GM19025 (cell line): ENCODE data around the gene PGM5.

Experiments
- ATAC-seq: cut with Tn5 transposase; IDR thresholded peaks from one replicate; pipeline ENCODE4 v1.9.1; 2021; ENCODE audit warnings: mild to moderate bottlenecking, low read depth, moderate library complexity; ENCODE audit not compliant: unreplicated experiment

PGM5 gene

DNA sequence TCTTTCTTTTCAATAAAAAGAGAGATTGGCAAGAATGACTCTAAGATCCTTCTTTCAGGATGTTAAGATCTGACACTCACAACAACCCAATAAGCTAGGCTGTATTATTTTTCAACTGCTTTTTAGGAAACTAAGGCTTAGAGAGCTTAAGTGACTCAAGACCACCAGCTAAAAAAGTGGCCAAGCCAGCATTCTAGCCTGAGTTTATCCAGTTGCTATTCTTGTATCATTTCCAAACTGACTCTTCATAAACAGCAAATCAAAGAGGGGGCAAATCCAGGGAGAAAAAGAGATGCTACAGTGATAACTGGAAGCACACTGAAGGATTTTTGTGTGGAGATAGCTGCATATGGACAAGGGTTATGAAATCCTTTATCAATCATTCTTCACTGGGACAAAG is 137.1 kb downstream of the PGM5 start:
- ATAC-seq, result no peak

DNA sequence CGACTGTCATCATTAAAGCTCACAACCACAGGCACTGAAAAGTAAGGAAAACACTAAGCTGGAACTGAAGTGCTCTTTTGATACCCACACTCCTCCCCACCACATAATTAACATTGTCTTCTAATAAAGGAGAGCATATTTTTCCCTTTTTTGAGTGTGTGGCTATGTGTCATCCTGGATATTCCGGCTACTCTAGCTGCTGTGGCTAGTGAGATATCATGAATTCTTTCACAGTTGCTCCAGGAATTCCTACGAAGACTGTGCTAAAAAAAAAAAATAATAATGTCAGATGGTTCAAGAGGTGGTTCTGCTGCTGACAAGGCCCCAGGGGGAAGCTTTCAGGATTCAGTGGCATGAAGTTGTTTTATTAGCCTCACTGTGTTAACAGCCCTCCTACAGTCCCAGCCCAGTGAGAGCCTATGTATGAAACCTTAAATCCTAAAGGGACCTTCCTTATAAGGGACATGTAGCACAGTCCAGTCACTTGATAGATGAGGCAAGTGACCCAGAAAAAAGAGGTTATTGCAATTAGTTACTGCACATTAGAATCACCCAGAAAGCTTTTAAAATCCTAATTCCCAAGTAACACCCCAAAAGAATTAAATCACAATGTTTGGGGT is 137.7 kb downstream of the PGM5 start:
- ATAC-seq, result no peak

DNA sequence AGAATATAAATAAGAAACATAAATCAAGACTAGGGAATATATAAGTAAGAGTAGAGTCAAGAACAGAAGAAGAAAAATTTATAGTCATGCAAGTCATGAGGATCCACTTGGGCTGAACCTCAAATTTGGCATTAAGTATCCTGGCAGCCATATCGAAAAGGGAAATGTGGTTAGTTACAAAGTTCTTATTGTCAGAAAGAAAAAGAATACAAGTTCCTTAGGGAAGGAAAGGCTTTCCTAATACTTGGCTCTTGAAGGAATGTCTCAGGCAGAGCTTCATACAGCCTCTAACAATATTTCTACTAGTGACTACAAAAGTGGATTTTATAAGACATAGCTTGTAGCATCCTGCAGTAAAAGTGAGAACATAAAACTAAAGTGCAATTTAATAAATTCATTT is 138.8 kb downstream of the PGM5 start:
- ATAC-seq, result no peak

DNA sequence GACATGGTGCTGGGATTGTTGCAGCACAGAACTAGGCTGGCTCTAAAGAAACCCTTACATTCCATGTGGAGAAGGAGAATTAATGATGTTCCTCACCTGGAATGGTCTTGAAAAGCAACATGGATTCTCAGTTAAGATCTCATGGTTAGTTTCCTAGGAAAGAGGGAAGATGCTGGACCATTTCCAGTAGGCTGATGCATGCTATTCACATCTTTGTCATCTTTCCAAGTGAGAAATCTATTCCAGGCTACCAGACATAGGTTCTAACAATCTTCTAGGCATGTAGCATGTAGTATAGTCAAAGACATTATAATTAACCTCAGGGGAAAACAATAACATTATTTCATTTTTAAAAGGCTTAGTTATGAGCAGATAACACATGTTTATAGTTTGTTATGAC is 139.9 kb downstream of the PGM5 start:
- ATAC-seq, result no peak

DNA sequence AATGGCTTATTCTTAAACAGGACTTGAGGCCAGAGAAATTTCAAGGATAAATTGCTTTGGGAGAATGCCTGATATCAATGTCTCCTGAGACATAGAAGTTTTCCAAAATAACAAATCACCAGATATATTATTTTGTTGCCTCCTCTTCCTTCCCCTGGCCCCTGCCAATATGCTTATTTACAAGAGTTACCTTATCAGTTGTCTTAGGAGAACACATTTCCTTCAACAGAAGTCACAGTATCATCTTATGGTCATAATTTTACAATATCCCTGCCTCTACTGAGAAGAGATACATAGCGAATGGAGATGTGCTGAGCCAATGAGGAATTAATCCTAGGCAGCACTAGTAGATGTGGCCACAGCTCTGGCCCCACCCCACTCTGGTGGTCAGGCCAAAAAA is 141.2 kb downstream of the PGM5 start:
- no peak for ATAC-seq

DNA sequence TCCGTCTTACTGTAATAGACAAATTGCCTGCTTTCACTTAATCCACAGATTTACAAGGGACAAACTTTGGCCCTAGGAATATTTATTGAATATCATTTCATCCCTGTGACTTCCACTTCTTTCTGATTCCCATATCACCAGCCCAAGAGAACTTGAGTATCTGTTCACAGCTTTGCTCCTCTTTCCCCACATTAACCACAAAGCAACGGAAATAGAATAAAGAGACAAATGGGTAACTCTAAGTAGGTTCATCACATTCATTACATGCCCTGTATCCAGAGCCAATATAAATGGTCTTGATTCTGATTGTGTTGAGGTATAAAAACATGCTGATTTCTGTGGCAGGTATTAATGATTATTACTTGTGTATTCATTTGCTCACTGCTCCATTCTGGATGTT is 142.4 kb downstream of the PGM5 start:
- no peak for ATAC-seq

DNA sequence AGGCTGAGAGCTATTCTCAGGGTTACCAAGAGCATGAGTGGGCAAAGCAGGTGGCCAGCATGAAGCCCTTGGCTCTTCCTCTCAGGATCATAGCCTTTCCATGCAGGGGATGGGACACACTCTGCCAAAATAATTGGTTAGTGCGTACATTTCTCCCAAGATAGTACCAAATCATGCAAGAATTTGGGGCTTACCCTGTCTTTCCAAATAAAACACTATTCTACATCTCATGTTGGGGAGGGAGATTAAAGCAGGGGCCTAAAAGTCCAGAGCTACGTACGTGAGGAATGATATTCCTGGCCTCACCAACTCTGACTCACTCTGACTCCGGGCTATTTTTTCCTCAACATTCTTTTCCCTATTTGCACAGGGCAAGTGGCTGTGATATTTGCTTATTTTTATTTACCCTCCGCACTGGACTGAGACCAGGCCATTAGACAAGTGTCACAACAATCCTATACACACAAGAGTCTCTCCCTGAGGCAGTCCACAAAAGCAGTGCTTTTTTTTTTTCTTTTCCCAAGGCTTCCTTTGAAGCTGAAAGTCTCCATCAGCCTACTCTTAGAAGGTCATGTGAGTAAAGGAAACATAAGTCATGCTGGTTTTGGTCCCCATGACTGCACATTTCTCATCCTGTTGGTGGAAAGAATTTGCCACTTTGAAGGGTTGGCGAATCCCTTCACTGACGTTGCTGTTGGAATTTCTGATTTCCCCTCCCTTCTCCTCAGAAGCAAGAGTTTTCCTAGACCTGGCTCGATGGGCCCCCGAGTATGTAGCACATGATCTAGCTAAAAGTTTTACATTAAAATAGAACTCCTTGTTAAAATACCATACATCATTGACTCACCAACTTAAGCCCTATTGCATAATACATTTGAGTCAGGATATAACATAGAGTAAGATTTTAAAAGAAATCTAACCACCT is 144.3 kb downstream of the PGM5 start:
- ATAC-seq, result no peak

DNA sequence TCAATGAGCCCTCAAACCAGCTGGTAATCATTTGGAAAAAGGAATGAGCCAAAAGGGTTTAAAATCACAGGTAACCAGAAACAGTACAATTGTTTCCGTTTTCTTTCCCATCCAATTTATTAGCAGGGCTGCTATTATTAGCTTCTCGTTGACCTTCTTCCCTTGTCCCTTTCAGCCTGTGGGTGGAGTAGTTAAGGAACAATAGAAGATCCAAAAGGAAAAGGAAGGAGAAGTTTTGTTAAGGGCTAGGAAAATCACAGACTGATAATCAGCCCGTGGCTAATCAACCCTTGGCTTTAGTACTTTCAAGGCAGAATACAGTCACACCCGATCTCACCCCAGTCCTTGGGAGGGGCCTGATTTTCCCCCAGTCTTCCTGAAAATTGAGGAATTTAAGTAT is 145.9 kb downstream of the PGM5 start:
- no peak for ATAC-seq

DNA sequence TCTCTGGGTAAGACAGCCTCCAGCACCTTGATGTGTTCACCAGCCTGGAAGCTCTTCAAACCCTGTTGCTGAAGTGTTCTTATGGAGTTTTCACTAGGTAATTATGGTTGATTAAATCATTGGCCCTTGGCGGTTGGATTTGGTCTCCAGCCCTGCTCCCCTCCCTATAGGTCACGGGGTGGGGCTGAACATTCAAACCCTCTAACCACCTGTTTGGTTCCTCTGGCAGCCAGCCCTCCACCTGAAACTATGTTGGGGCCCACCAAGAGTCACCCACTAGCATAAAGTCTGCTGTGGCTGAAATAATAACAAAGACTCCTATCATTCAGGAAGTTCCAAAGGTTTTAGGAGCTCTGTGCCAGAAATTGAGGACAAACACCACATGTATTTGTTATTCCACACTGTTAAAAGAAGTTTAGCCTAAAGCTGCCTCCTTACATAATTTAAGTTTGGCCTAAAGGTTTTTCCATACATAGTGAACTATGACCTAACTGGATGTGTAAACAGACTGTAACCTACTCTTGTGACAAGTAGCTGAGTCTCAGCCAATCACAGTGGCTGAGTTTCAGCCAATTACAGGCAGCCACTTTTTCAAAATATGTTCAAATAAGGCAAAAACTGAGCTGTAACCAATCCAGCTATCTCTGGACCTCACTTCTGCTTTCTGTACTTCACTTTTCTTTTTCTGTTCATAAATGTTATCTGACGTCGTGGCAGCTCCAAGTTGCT is 149.4 kb downstream of the PGM5 start:
- ATAC-seq, result no peak

DNA sequence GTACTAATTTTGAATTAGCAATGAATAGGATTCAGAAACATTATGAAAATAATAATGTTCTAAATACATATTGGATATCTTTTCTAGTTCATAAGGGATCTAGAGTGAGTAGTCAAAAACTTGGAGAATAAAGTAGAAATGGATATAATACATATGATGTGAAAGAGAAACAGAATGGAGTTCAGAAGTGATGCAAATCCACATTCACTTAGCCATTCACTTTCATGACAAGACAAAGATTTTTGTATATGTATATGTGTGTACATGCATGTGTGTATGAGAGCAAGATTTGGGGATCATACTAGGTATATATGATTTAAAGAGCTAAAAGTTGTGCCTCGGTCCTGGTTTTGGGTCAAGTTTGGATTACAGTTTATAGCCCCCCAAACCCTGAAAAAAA is 150.1 kb downstream of the PGM5 start:
- ATAC-seq, result no peak

DNA sequence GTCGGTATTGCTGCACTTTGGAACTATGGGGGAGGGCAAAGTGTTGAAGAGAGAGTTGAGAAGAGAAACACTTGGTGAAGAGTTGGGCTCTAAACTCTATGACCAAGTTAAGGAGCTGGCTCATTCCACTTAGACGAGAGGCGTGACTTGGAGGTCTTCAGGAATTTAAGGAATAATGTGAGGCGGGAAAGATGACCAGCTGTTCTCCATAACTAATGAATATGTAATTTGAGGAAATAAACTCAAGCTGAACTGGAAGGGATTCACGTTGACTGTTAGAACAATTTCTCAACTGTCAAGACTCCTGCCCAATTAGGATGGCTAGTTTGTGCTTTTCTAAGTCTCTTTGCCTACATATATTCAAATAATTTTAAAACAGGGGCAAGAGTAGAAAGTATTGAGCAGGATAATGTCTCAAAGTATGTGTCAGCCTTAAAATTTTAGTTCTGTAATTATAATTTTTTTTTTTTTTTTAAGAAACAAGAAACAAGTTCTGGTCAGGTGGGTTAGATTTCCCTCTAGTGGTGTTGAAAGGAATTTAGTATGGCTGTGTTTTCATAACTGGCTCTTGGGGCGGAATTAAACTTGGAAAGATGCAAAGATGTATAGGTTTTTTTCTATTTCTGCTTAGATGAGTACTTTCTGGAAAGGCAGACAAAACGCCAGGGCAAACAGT is 150.9 kb downstream of the PGM5 start:
- ATAC-seq, result no peak

DNA sequence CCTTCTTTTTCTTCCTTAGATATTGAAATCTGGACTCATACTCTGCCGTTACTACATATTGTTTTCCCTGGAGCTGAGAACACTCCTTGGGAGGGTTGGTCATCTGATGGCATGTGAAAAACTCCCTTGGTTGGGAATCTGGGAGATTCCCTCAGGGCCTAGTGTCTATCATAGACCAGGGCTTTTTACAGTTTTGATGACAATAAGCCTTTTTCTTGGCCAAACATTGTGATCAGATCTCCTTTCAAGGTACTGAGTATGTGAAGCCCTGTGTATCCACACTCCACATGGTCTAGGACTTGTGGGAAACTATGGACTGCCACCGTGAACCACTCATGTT is 151.4 kb downstream of the PGM5 start:
- no peak for ATAC-seq

DNA sequence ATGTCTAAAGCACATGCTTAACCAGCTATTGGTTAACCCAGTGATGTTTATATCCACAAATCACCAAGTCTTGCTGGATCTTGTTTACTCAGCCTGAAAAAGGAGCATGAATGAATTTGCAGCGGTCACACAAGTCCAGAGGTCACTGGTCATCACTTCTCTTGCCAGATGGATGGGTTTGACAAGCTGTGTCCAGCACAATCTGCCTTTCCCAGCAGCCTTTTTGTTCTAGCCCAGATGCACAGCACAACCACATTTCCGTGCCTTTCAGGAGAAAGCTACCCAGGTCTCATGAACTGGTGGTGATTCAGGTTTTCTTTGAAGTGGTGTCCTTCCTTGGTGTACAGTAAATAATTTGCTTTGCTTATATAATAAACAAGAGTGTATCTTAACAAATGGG is 152.1 kb downstream of the PGM5 start:
- ATAC-seq, result no peak

DNA sequence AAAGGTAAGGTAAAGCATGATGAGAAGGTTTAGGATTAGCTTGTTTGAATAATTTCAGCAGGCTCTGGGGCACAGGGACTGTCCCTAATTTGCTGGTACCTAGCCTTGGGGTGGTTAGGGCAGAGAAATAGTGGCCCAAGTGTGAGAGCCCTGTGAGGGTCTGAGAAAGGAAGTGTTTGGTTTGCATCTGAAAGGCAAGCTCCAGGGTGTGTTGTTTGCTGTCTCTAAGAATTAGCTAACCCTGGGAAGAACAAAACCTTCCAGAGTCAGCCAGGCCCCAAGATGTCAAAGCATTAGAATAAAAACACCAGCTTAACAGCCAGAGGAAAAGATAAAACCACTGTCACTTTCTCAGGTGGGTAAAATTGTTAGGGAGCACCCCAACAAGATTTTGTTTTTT is 153.3 kb downstream of the PGM5 start:
- ATAC-seq, result no peak

DNA sequence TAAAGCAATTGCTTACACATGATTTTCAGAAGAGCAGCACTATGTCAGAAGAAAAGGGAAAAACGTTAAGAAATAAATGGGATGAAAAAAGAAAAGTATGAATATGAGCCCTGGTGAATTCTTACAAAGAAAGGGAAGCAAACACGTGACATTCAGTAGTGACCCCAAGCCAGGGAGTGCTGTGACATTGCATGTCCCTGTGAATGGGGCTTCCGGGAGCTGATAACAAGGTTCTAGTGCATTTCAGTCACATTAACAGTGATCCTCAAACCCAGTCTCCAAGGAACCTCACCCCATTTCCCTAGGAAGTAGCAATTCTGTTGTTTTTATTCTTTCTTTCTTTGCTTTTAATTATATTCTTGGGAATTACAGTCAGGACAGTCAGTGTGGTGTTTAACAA is 157.0 kb downstream of the PGM5 start:
- ATAC-seq, result no peak

DNA sequence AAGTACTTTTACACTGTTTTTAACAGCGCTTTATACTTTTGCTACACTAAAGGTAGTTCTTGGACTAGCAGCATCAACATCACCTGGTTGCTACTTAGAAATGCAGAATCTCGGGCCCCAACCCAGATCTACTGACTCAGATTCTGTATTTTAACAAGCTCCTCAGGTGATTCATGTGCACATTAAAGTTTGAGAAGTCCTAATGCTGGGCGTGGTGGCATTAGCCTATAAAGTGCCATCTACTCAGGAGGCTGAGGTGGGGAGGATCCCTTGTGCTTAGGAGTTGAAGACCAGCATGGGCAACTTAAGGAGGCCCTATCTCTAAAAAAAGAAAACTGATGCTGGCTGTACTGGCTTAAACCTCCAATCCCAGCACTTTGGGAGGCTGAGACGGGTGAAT is 157.6 kb downstream of the PGM5 start:
- no peak for ATAC-seq

DNA sequence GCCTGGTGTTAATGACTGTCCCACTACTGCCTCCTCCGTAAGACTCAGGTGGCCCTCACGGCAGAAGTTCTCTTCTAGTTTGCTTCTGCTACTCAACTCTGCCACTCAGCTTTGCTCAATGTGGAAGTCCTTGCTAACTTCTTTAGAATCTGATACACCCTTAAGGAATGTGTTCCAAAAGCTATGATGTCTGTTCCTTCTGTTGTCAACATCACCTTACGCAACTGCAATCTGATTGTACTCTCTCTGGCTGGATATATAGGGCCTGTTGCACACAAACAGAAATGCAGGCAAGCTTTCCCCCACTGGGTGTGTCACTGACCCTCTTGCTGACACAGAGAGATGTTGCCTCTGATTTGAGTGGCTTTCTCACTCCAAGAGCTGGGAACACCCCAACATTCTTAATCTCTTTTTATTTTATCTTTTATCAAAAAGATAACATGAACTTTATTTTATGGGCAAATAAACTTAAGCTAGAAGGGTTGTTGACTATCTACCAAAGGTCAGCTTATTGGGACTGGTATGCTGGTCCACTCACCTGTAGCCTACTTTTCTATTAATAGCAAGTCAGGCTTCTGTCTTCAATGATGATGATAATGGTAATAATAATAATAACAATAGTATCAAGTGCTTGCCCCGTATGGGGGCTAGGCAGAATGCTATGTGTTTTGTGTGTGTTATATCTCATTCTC is 159.1 kb downstream of the PGM5 start:
- ATAC-seq, result no peak

DNA sequence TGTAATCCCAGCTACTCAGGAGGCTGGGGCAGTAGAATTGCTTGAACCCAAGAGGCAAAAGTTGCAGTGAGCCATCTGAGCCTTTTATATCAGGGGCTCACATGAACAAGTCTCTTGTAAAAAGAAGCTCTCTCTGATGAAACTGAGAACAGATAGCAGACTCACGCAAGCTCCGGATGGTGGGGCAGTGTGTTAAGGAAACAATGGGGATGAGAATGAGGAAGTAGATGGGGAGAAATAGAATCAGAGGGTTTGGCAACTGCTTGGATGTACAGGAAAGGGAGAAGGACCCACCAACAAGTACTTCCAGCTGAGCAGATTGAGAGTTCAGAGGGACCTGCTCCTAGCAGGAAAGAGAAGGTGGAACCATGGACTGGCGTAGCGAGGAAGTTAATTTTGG is 165.7 kb downstream of the PGM5 start:
- ATAC-seq, result no peak

DNA sequence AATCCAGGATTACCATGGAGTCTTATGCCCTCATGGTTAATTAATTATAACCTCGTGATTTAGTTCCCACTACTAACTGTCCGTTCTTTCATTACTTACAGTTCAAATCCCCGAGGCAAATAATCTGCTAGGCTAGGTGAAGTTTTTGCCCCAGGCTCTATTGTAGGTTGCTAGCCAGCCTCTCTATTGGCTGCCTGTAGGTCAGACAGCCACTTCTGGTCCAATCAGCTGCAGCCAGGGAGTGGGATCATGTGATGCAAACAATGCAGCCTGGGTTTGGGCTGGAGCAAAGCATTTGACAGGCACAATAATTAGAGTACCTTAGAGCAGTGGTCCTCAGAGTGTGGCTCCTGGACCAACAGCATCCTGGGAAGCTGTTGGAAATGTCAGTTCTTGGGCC is 166.5 kb downstream of the PGM5 start:
- ATAC-seq, result no peak

DNA sequence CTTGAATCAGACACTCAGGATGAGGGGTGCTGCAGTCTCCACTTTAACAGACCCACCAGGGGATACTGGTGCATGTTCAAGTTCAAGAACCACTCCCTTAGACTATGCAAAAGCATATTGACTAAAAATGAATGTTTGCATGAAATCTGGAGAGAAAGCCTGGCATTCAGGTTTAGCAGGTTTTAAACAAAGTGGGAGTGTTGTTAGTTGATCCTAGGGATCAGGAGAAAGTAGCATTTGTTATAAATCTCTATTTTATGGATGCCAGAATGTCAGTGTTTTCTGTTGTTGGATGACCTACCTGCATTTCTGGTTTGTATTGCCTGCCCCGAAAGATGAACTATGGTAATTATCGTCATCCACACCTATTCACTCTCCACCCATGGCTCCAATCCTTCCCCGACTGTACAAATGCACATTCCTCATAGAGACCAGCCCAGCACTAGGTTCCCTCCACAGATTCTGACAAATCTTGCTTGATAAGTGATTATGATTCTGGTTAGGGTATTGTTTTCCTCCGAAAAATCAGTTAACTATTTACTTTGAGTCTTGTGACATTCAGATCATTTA is 167.0 kb downstream of the PGM5 start:
- no peak for ATAC-seq
